ENCODE data around the gene EID1. TPM values are rescaled to one million over a fixed set of nuclear protein-coding genes. Genes with fewer than 3 reads are reported as not detected.

Gene EID1
- total RNA-seq, 1 experiment from 2014 or later, result 102 TPM

DNA sequence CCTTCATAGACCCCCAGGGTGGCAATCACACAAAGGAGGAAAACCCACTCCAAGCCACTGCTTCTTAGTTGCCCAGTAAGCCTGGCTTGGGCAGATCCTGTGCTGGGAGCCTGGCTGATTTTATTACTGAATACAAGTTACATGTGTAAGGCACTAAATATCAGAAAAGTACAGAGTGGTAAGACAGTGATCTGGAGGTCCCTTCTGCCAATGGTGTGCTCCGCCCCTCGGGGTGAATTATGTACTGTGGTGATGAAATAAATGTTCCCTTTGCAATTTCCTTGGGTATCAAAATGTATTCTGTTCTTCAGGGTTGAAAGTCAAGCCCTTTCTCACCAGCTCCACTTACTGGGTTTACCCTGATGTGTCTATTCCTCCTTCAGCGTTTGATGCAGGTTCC is 38.8 kb downstream of the EID1 start:
- Histone ChIP-seq H3K36me3 (ENCODE audit: control insufficient read depth, insufficient read depth, low read length) (no peaks in the 10 kb centered on the region), H3K9me3 (ENCODE audit: control insufficient read depth, insufficient read depth, low read depth, low read length) (no peaks in the 10 kb centered on the region), H3K27ac (ENCODE audit: low read length) (no peak overlapping the region), H3K4me1 (ENCODE audit: control insufficient read depth, insufficient read depth, low read length) (no peaks in the 10 kb centered on the region), H3K4me3 (ENCODE audit: low read depth in 2 of 2, low read length in 2 of 2) (no peak overlapping the region), H3K27me3 (ENCODE audit: control insufficient read depth, insufficient read depth, low read length) (no peaks in the 10 kb centered on the region)
- TF ChIP-seq TCF7L2 (IDR thresholded peaks at IDR 0.05; ENCODE audit: low read depth, low read length), result no peak
- no peak for TF ChIP-seq SIN3A (IDR thresholded peaks at IDR 0.05; ENCODE audit: borderline replicate concordance, insufficient read depth, low read depth, low read length)
- TF ChIP-seq, protein P1, sequence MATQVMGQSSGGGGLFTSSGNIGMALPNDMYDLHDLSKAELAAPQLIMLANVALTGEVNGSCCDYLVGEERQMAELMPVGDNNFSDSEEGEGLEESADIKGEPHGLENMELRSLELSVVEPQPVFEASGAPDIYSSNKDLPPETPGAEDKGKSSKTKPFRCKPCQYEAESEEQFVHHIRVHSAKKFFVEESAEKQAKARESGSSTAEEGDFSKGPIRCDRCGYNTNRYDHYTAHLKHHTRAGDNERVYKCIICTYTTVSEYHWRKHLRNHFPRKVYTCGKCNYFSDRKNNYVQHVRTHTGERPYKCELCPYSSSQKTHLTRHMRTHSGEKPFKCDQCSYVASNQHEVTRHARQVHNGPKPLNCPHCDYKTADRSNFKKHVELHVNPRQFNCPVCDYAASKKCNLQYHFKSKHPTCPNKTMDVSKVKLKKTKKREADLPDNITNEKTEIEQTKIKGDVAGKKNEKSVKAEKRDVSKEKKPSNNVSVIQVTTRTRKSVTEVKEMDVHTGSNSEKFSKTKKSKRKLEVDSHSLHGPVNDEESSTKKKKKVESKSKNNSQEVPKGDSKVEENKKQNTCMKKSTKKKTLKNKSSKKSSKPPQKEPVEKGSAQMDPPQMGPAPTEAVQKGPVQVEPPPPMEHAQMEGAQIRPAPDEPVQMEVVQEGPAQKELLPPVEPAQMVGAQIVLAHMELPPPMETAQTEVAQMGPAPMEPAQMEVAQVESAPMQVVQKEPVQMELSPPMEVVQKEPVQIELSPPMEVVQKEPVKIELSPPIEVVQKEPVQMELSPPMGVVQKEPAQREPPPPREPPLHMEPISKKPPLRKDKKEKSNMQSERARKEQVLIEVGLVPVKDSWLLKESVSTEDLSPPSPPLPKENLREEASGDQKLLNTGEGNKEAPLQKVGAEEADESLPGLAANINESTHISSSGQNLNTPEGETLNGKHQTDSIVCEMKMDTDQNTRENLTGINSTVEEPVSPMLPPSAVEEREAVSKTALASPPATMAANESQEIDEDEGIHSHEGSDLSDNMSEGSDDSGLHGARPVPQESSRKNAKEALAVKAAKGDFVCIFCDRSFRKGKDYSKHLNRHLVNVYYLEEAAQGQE (IDR thresholded peaks at IDR 0.05; ENCODE audit: insufficient read depth in 1 of 2, low read depth in 2 of 2, low read length in 1 of 2), result no peak
- no peak for TF ChIP-seq POLR2AphosphoS5 (IDR thresholded peaks at IDR 0.05; ENCODE audit: low read depth, low read length)
- TF ChIP-seq, protein P2, sequence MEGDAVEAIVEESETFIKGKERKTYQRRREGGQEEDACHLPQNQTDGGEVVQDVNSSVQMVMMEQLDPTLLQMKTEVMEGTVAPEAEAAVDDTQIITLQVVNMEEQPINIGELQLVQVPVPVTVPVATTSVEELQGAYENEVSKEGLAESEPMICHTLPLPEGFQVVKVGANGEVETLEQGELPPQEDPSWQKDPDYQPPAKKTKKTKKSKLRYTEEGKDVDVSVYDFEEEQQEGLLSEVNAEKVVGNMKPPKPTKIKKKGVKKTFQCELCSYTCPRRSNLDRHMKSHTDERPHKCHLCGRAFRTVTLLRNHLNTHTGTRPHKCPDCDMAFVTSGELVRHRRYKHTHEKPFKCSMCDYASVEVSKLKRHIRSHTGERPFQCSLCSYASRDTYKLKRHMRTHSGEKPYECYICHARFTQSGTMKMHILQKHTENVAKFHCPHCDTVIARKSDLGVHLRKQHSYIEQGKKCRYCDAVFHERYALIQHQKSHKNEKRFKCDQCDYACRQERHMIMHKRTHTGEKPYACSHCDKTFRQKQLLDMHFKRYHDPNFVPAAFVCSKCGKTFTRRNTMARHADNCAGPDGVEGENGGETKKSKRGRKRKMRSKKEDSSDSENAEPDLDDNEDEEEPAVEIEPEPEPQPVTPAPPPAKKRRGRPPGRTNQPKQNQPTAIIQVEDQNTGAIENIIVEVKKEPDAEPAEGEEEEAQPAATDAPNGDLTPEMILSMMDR (IDR thresholded peaks at IDR 0.05), result no peak
- BruUV-seq (replicated peaks), result no TSS peak
- DNase-seq (ENCODE audit: low read depth, low spot score) (no peak), ATAC-seq (no peak)
- intact Hi-C loops (cut with micrococcal nuclease; ENCODE audit: unreplicated experiment), result no loop called here
- CTCF ChIA-PET, result interaction anchor here (0.6 kb wide), 1 partner anchor 26 kb away, joined by 3 read pairs; no protein-coding TSS in a partner anchor
- POLR2A ChIA-PET, result no interaction called here
- in situ Hi-C loops (cut with HindIII; ENCODE audit: low pct_unique_long_range_greater_than_20kb, low sequenced_read_pairs), result no loop called here

DNA sequence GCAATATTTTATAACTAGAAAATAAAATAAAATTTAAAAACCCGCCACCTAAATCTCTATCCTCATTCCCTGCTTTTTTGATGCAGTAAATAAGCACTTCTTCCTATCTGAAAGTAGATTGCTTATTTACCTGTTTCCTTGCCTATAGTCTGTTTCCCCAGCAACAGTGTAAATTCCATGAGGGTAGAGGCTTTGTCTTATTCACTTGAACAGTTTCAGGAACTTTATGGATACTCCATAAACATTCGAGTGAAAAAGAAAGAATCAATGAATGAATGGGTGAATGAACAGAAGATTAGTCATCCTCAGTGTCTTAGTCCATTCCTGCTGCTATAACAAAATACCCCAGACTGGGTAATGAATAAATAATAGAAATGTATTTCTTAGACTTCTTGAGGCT is 44.1 kb downstream of the EID1 start:
- Histone ChIP-seq H3K27ac (ENCODE audit: low read length) (no peak overlapping the region), H3K4me3 (ENCODE audit: low read depth in 2 of 2, low read length in 2 of 2) (no peak overlapping the region), H3K4me1 (ENCODE audit: control insufficient read depth, insufficient read depth, low read length) (no peaks in the 10 kb centered on the region), H3K9me3 (ENCODE audit: control insufficient read depth, insufficient read depth, low read depth, low read length) (no peaks in the 10 kb centered on the region), H3K27me3 (ENCODE audit: control insufficient read depth, insufficient read depth, low read length) (no peaks in the 10 kb centered on the region), H3K36me3 (ENCODE audit: control insufficient read depth, insufficient read depth, low read length) (no peaks in the 10 kb centered on the region)
- TF ChIP-seq POLR2AphosphoS5 (IDR thresholded peaks at IDR 0.05; ENCODE audit: low read depth, low read length) (no peak), TCF7L2 (IDR thresholded peaks at IDR 0.05; ENCODE audit: low read depth, low read length) (no peak), SIN3A (IDR thresholded peaks at IDR 0.05; ENCODE audit: borderline replicate concordance, insufficient read depth, low read depth, low read length) (no peak)
- TF ChIP-seq, protein P2 (IDR thresholded peaks at IDR 0.05), result no peak
- TF ChIP-seq, protein P1 (IDR thresholded peaks at IDR 0.05; ENCODE audit: insufficient read depth in 1 of 2, low read depth in 2 of 2, low read length in 1 of 2), result no peak
- ATAC-seq (no peak), DNase-seq (ENCODE audit: low read depth, low spot score) (no peak)
- ChIA-PET POLR2A (no interaction called here), CTCF (no interaction called here)
- in situ Hi-C loops (cut with HindIII; ENCODE audit: low pct_unique_long_range_greater_than_20kb, low sequenced_read_pairs) (no loop called here), intact Hi-C loops (cut with micrococcal nuclease; ENCODE audit: unreplicated experiment) (no loop called here)
- no TSS peak for BruUV-seq (replicated peaks)
